ENCODE measurements around the gene C3. TPM values are rescaled to one million over a fixed set of nuclear protein-coding genes. Genes with fewer than 3 reads are reported as not detected.

Gene C3
- total and polyA plus RNA-seq, 2 of the 13 experiments (the other 11 are each of a cell fraction or from before 2014, with no cell fraction given) = 1,455 to 6,272 TPM

- no peak for TF ChIP-seq GTF2F1 (IDR thresholded peaks at IDR 0.05; ENCODE audit: low read length)
- no peak for TF ChIP-seq ZBTB8A (CRISPR knock-in tag; IDR thresholded peaks at IDR 0.05; ENCODE audit: borderline replicate concordance, low read depth)
- TF ChIP-seq PTBP1 (IDR thresholded peaks at IDR 0.05; ENCODE audit: low read depth, low read length, poor library complexity, severe bottlenecking) = peak; percentile 48
- no peak for TF ChIP-seq NFE2L1 (CRISPR knock-in tag; IDR thresholded peaks at IDR 0.05; ENCODE audit: borderline replicate concordance)
- TF ChIP-seq TEAD3 (CRISPR knock-in tag; optimal IDR thresholded peaks at IDR 0.05; ENCODE audit: borderline replicate concordance) = no peak
- TF ChIP-seq TFAP4 (IDR thresholded peaks at IDR 0.05; ENCODE audit: borderline replicate concordance, low read depth) = no peak
- no peak for TF ChIP-seq MAFK (conservative IDR thresholded peaks at IDR 0.05 in 1 of 2, IDR thresholded peaks at IDR 0.05 in 1 of 2; ENCODE audit: low read length in 2 of 2)
- no peak for TF ChIP-seq TRAFD1 (CRISPR knock-in tag; IDR thresholded peaks at IDR 0.05; ENCODE audit: borderline replicate concordance)
- no peak for TF ChIP-seq PATZ1 (CRISPR knock-in tag; IDR thresholded peaks at IDR 0.05)
- TF ChIP-seq ZUFSP (CRISPR knock-in tag; IDR thresholded peaks at IDR 0.05; ENCODE audit: borderline replicate concordance) = no peak
- TF ChIP-seq HNRNPL (IDR thresholded peaks at IDR 0.05; ENCODE audit: low read depth, low read length) = peak; percentile 31; the same call in 1 of the 2 replicates
- no peak for TF ChIP-seq ELF4 (CRISPR knock-in tag; IDR thresholded peaks at IDR 0.05; ENCODE audit: borderline replicate concordance)
- TF ChIP-seq ZNF512 (CRISPR knock-in tag; IDR thresholded peaks at IDR 0.05) = peak; percentile 86; the same call in 1 of the 2 replicates
- TF ChIP-seq ZNF891 (CRISPR knock-in tag; IDR thresholded peaks at IDR 0.05) = no peak
- TF ChIP-seq HOXA5 (CRISPR knock-in tag; IDR thresholded peaks at IDR 0.05) = no peak
- peak; percentile 91 for TF ChIP-seq RBFOX2 (IDR thresholded peaks at IDR 0.05; ENCODE audit: low read depth, low read length)
- no peak for TF ChIP-seq SOX5 (CRISPR knock-in tag; IDR thresholded peaks at IDR 0.05; ENCODE audit: borderline replicate concordance)
- no peak; the same call in 1 of the 2 replicates for TF ChIP-seq ZBTB38 (CRISPR knock-in tag; IDR thresholded peaks at IDR 0.05)
- TF ChIP-seq TAF15 (IDR thresholded peaks at IDR 0.05; ENCODE audit: low read depth, low read length, poor library complexity, severe bottlenecking) = no peak
- no peak for TF ChIP-seq MTA3 (CRISPR knock-in tag; IDR thresholded peaks at IDR 0.05)
- TF ChIP-seq ZNF121 (CRISPR knock-in tag; IDR thresholded peaks at IDR 0.05) = no peak
- no peak for TF ChIP-seq ZMYM4 (CRISPR knock-in tag; IDR thresholded peaks at IDR 0.05)
Measured at GRCh38 chr19:6710273-6711077, 10.0 kb downstream of the C3 start (continued).
